ENCODE measurements around the gene ABLIM1.

DNA sequence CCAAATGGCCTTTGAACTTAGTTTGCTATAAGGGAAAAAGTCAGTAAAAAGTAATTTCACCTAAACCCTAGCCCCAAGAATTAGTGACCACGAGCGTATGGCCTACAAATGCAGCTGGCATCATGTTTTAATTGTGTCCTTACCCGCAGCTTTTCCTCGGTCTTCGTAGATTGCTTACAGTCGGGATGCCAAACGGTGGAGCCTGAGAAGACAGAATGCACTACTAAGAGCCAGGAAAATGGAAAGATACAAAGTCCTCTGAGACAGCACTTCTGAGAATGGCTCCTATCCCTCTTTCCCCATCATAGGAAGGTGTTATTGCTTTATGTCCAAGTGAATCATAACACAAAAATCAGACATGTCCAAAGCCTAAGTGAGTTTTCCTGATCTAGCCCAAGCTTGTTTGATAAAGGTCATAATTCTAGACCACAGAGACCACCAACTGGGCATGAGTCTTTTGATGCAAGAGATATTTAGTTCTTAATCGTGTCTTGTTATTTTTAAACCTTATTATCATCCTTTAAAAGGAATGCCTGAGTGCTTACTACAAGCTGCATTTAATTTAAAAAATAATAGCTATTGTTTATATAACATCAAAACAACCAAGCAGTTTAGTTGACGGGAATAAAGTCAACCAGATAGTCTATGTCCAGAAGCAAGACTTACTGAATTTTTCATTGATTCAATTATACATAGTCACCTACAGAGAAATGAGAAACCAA is 170.1 kb downstream of the ABLIM1 start:
- TF ChIP-seq FOXM1 (IDR thresholded peaks at IDR 0.05; ENCODE audit: borderline replicate concordance, low read depth) (no peak), YY1 (IDR thresholded peaks at IDR 0.05; ENCODE audit: low read depth) (no peak), TEAD4 (IDR thresholded peaks at IDR 0.05) (no peak), NFIC (IDR thresholded peaks at IDR 0.05) (no peak), RAD21 (IDR thresholded peaks at IDR 0.05; ENCODE audit: low read depth) (no peak), CREB1 (IDR thresholded peaks at IDR 0.05; ENCODE audit: low read depth) (no peak), EP300 (IDR thresholded peaks at IDR 0.05; ENCODE audit: borderline replicate concordance) (no peak), CEBPB (IDR thresholded peaks at IDR 0.05) (no peak), TAF1 (IDR thresholded peaks at IDR 0.05; ENCODE audit: low read depth) (no peak)
- TF ChIP-seq, protein P1, sequence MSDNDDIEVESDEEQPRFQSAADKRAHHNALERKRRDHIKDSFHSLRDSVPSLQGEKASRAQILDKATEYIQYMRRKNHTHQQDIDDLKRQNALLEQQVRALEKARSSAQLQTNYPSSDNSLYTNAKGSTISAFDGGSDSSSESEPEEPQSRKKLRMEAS (IDR thresholded peaks at IDR 0.05) = no peak

Data from Ishikawa (cell line).